ENCODE results near the gene PTPRS. TPM values are rescaled to one million over a fixed set of nuclear protein-coding genes. Genes with fewer than 3 reads are reported as not detected.
"Not testable (repeated sequence)": the region's sequence is repeated elsewhere in the genome, so short reads cannot be mapped to it uniquely, and the experiment has no call there.

PTPRS gene
- total RNA-seq, 2 donors from 2014 or later, result 150 to 263 TPM

GRCh38 chr19:5336195-5336965 is 4.2 kb downstream of the PTPRS start:
- intact Hi-C loops (cut with DNase I), result no loop called here

DNA sequence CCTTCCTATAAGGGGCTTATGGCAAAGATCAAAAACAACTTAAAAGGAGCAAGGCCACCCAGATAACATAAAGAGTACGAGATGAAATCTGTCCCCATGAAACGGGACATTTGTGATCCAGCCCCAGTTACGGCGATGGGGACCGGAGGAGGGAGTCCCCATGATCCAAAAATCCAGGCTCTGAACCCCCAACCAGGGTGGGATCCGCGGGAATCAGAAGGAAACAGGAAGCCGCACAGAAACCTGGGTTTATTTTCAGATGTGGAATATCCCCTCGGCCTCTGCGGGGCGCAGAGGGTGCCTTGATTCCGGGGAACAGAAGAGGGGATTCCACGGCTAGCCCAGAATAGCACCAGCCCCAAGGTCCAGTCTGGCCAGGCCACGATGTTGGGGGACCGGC is 5.0 kb downstream of the PTPRS start:
- no peak for DNase-seq (ENCODE audit: low spot score)
- intact Hi-C loops (cut with DNase I), result loop anchor here in 1 of 2 donors (1.0 kb wide), 1 partner anchor 14 kb away; no protein-coding TSS in a partner anchor

More at GRCh38 chr19:5336195-5336965, 4.2 kb downstream of the PTPRS start:
- DNase-seq (ENCODE audit: low spot score), result no peak

DNA sequence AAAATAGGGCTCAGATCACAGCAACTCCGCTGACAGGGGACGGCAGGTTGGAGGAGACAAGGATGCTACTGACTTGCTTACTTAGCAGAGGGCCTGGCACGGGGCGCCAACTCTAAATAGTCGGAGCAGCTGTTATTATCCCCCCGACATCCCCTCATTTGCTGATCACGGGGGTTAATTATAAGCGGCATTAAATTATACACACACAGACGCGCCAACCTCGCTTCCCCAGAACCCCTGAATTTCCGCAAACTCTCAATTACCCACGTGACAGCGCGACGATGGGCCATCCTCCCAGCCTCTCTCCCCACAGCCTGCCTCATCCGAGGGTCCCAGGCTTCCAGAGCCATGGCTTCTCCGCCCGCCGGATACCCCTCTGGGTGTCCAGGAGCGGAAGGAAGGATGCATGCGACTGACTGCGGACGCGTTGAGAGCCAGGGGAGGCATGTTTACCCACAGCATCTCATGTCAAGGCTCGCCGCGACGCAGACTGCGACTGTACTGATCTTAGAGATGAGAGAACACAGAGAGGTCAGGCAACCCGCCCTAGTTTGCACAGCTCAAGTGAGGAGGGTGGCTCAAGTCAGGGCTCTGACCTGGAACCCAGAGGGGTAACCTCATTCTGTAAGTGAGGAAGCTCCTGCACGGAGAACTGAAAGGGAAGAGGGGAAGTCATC is 5.7 kb downstream of the PTPRS start:
- intact Hi-C loops (cut with DNase I), result loop anchor here in 1 of 2 donors (1.0 kb wide), 1 partner anchor 14 kb away; no protein-coding TSS in a partner anchor
- DNase-seq (ENCODE audit: low spot score), result no peak

DNA sequence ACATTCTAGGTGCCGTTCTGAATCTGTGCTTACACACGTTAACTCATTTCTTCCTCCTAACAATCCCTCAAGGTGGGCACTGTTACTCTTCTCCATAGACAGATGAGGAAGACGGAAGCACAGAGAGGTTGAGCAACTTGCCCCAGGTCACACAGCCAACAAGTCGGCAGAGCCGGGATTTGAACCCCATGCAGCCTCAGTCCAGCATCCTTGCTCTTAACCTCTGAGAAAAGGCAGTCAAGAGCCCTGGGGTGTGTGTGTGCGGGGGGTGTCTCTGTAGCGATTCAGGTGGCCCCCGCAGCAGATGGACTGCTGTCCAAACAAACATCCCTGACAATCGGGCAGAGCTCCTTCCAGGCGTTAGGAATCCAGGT is 6.3 kb downstream of the PTPRS start:
- no peak for DNase-seq (ENCODE audit: low spot score)
- intact Hi-C loops (cut with DNase I), result no loop called here

DNA sequence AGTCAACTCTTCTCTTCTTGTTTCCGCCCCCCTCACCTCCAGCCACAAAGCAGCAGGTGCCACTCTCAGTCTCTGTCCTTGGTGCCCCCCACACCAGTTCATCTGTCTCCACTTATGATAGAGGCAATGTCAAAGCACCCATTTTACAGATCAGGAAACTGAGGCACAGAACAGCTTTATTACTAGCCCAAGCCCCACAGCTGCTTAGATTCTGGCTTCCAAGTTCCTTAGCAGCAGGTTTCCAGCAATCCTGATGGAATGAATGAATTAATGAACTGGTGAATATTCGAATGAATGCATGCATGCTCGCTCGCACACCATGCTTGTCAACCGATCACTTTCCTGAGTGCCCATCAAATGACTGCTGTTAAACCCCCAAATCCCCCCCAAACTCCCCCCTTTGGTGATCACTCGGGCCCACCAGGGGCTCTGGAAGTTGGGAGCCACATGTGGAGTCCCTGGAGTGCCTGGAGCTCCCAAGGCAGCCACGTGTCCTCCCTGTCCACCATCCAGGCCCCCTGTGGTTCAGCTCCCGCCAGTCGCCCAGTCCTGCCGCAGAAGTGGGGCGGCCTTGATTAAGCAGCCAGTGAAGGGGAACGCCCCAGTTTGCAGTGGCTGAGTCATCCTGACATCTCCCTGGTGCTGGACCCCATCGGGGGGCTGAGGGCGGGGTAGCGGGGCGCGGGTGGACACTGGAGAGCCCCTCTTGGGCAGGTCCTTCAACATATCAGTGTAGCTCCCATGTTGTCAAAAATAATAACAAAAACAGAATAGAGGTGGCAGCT is 6.8 kb downstream of the PTPRS start:
- no peak for DNase-seq (ENCODE audit: low spot score)
- intact Hi-C loops (cut with DNase I), result no loop called here

GRCh38 chr19:5332501-5332900 is 8.1 kb downstream of the PTPRS start:
- intact Hi-C loops (cut with DNase I), result no loop called here

DNA sequence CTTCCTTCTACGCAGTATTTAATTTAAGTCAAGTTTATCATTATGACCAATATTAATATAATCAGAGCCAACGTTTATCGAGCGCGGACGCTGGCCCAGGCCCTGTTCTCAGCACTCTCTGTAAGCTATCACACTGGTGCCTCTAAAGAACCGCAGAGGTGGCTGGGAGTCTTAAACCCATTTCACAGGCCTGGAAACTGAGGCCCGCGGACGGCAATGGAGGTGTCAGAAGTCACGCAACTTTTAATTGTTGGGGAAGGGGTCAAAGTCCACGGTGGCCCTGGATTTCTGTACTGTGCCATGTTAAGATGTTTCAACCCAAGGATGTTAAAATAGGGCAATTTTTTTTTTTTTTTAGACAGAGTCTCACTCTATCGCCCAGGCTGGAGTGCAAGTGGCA is 8.8 kb downstream of the PTPRS start:
- DNase-seq (ENCODE audit: low spot score), result no peak
- intact Hi-C loops (cut with DNase I), result no loop called here

More at GRCh38 chr19:5332501-5332900, 8.1 kb downstream of the PTPRS start:
- no peak for DNase-seq (ENCODE audit: low spot score)

- intact Hi-C loops (cut with DNase I), result no loop called here
- no peak for DNase-seq (ENCODE audit: low spot score)
Measured at GRCh38 chr19:5330307-5330720, 10.3 kb downstream of the PTPRS start.

DNA sequence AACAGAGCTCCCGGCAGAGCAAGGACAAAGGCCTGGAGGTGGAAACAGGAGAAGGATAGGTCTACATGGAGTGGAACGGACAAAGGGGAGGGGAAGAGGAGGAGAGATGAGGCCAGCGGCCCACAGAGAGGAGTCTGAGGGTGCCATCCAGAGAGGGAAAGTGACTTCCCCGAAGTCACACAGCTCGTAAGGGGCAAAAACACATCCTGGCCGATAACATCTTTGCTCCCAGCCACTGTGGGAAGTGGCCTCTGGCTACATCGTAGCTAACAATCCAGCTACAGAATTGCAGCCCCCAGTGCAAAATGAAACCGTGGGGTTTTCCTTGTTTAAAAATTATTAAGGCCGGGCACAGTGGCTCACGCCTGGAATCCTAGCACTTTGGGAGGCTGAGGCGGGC is 11.5 kb downstream of the PTPRS start:
- intact Hi-C loops (cut with DNase I), result no loop called here
- no peak for DNase-seq (ENCODE audit: low spot score)

DNA sequence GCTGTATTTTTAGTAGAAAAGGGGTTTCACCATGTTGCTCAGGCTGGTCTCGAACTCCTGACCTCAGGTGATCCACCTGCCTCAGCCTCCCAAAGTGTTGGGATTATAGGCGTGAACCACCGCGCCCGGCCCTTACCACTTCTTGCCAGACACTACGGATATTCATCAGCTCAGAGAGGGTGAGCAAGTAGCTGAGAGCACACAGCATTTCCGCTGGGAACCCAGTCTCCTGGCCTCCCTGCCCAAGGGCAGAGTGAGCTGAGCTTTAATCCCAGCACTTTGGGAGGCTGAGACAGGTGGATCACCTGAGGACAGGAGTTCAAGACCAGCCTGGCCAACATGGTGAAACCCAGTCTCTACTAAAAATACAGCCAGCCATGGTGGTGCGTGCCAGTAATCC is 12.2 kb downstream of the PTPRS start:
- intact Hi-C loops (cut with DNase I); DNase-seq (ENCODE audit: low spot score): not testable (repeated sequence)

DNA sequence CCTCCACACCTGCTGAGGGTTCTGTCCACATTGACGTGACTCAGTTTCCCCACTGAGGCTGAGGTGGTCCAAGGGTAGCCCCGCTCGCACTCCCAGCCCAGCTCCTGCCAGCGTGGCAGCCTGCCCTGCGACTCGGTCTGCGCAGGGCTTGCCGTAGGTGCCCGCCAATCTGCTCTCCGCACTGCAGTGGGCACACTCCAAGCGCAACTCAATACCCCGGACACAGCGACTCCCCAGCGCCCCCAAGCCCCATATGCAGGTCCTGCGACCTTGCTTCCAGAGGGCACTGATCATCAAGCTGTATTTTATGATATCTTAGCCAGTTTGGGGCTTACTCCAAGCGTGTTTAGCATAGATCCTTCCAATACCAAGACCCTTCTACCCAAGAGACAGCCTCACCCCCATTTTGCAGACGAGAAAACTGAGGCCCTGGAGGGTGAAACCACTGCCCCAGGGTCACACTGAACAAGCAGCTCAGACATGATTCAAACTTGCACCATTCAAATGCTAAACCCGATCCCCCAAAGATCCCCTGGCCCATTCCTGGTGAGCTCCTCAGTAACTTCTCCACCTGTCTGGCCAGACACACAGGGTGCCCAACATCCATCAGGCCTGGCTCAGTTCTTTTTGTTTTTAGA is 13.5 kb downstream of the PTPRS start:
- intact Hi-C loops (cut with DNase I), result no loop called here
- no peak for DNase-seq (ENCODE audit: low spot score)

GRCh38 chr19:5326545-5326944 is 14.1 kb downstream of the PTPRS start:
- intact Hi-C loops (cut with DNase I), result no loop called here
- no peak for DNase-seq (ENCODE audit: low spot score)

DNA sequence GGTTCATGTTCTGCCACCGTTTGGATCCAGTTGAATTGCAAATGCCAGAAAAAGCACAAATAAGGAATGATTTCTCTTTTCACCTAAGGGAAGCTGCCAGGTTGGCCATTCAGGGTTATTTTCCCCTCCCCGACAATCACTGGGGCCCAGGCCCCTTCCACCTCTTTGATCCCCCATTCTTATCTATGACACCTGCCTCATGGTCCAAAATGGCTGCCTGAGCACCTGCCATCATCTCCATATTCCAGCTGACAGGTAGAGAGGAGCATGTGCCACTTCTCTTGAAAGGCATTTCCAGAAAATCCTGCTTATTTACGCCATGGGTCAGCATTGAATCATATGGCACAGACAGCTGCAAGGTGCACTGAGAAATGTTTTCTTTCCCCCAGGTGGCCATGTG is 15.7 kb downstream of the PTPRS start:
- no peak for DNase-seq (ENCODE audit: low spot score)
- intact Hi-C loops (cut with DNase I), result no loop called here

DNA sequence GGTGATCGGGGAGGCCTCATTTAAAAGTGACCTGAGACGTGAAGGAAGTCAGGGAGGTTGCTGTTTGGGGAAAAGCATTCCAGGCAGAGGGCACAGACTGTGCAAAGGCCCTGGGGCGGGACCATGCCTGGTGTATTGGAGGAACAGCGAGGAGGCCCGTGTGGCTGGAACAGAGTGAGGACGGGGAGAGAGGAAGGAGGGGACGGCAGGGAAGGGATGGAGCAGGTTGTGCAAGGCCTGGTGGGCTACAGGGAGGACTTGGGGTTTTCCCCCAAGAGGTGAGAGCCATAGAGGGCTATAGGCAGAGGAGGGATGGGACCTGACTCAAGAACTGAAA is 17.2 kb downstream of the PTPRS start:
- intact Hi-C loops (cut with DNase I), result no loop called here

GRCh38 chr19:5321851-5322681 is 18.5 kb downstream of the PTPRS start:
- no peak for DNase-seq (ENCODE audit: low spot score)
- intact Hi-C loops (cut with DNase I), result loop anchor here in 1 of 2 donors (1.0 kb wide), 1 partner anchor 13 kb away; no protein-coding TSS in a partner anchor

More for the DNA sequence above, 17.2 kb downstream of the PTPRS start:
- DNase-seq (ENCODE audit: low spot score), result no peak

DNA sequence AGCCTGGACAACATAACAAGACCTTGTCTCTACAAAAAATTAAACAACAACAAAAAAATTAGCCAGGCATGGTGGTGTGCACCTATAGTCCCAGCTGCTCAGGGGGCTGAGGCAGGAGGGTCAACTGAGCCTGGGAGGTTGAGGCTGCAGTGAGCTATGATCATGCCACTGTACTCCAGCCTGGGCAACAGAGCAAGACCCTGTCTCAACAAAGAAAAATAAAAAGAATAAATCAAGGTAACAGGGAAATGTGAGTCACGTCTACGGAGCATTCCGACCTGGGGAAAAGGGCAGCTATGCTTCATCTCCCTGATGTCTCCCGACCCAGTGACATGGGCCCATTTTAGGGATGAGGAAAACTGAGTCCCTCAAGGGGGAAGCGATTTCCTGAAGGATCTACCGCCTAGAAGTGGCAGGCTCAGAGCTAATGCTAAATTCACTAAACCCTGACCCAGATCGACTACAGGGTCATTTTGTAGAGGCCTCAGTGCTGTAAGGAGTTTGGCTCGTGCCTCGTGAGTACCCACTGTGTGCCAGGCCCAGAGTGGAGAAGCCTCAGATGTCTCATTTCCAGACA is 19.5 kb downstream of the PTPRS start:
- intact Hi-C loops (cut with DNase I), result loop anchor here in 1 of 2 donors (1.0 kb wide), 1 partner anchor 14 kb away; no protein-coding TSS in a partner anchor

DNA sequence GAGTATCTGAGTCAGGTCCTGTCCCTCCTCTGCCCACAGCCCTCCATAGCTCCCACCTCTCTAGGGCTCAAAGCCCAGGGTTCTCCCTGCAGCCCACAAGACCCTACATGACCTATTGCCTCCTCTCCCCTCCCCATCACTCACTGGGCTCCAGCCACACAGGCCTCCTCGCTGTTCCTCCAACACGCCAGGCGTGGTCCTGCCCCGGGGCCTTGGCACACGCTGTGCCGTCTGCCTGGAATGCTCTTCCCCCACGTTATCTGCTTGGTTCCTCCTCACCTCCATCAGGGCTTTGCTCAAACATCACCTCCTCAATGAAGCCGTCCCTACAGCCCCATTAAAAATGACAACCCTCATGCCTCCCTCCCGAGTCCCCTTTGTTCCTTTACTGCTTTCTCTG is 21.1 kb downstream of the PTPRS start:
- intact Hi-C loops (cut with DNase I), result loop anchor here in 1 of 2 donors (5.0 kb wide), 1 partner anchor 1143 kb away; the partner anchor contains the start of gene CRB3

More for the DNA sequence above, 19.5 kb downstream of the PTPRS start:
- DNase-seq (ENCODE audit: low spot score), result no peak

GRCh38 chr19:5318306-5318705 is 22.3 kb downstream of the PTPRS start:
- intact Hi-C loops (cut with DNase I), result loop anchor here in 1 of 2 donors (5.0 kb wide), 1 partner anchor 1144 kb away; the partner anchor contains the start of gene CRB3
- no peak for DNase-seq (ENCODE audit: low spot score)

More for the DNA sequence above, 21.1 kb downstream of the PTPRS start:
- DNase-seq (ENCODE audit: low spot score), result no peak
